Tibial artery (tissue), 4 donors: Measurements from ENCODE around the gene RPL26.
"Not testable (repeated sequence)": the region's sequence is repeated elsewhere in the genome, so short reads cannot be mapped to it uniquely, and the experiment has no call there.

ENCODE experiments used
- DNase-seq, 2 donors: peaks; one replicate each; pipeline ENCODE4 v3.0.0-alpha.2; 2019
- H3K27ac ChIP-seq, 2 donors: fragments of 200-600 bp; sonication (generic) in 1 of 2; 1 replicate in 1 of 2; 2 replicates in 1 of 2; pipeline ENCODE4 v1.5.1; 2018 to 2019; ENCODE audit warnings: mild to moderate bottlenecking in 1 of 2
- H3K27me3 ChIP-seq, 2 donors: fragments of 200-600 bp; sonication (generic) in 1 of 2; one replicate each; pipeline versions ENCODE4 v1.5.1 to v1.6.0; 2016 to 2019
- H3K36me3 ChIP-seq, 3 donors: fragments of 200-600 bp; sonication (generic) in 2 of 3; one replicate each; pipeline ENCODE4 v1.5.1; 2016 to 2019; ENCODE audit warnings: mild to moderate bottlenecking in 2 of 3
- H3K4me1 ChIP-seq, 4 donors: fragments of 200-600 bp; sonication (generic) in 2 of 4; 1 replicate in 3 of 4; 2 replicates in 1 of 4; pipeline ENCODE4 v1.5.1; 2016 to 2019
- H3K4me3 ChIP-seq, 2 donors: fragments of 200-600 bp; sonication (generic) in 1 of 2; 1 replicate in 1 of 2; 2 replicates in 1 of 2; pipeline ENCODE4 v1.5.1; 2018 to 2019; ENCODE audit warnings: mild to moderate bottlenecking in 2 of 2
- H3K9me3 ChIP-seq, 3 donors: fragments of 200-600 bp; sonication (generic) in 1 of 3; one replicate each; pipeline ENCODE4 v1.5.1; 2016 to 2019
- intact Hi-C: fragments of 100-400 bp; cut with DNase I; formaldehyde crosslinking; loops from one replicate; pipeline ENCODE4 v1.15.0; 2023; ENCODE audit warnings: low total_unique reads
- TF ChIP-seq, protein P1 (sequence below), 2 experiments: fragments of 200-600 bp in 1 of 2; fragments of 450-650 bp in 1 of 2; IDR thresholded peaks; one replicate each; pipeline ENCODE4 v1.5.1; 2017 to 2019; ENCODE audit warnings: antibody characterized with exemption in 2 of 2, mild to moderate bottlenecking in 1 of 2, moderate library complexity in 1 of 2

The RPL26 gene

DNA sequence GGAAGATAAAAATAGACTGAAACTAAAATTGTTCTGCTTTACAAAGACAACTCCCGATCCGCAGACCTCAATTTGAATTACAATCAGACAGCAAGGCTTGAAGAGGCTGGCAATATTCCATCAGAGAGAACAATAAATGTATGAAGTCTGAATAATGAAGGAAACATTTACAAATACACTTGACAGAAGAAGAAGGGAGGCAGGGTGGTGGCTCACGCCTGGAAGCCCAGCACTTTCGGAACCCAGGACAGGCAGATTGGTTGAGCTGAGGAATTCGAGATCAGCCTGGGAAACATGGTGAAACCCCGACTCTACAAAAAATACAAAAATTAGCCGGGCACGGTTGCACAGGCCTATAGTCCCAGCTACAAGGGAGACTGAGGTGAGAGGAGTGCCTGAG is 28.8 kb downstream of the RPL26 start:
- Histone ChIP-seq H3K4me3 (no peak overlapping the region), H3K9me3 (no peaks in the 10 kb centered on the region), H3K27ac (no peak overlapping the region), H3K4me1 (no peaks in the 10 kb centered on the region), H3K27me3 (peaks cover 0 to 3% of the 10 kb centered on the region in 2 donors), H3K36me3 (no peaks in the 10 kb centered on the region)
- DNase-seq: no peak
- intact Hi-C loops: no loop called here
- TF ChIP-seq, protein P1, sequence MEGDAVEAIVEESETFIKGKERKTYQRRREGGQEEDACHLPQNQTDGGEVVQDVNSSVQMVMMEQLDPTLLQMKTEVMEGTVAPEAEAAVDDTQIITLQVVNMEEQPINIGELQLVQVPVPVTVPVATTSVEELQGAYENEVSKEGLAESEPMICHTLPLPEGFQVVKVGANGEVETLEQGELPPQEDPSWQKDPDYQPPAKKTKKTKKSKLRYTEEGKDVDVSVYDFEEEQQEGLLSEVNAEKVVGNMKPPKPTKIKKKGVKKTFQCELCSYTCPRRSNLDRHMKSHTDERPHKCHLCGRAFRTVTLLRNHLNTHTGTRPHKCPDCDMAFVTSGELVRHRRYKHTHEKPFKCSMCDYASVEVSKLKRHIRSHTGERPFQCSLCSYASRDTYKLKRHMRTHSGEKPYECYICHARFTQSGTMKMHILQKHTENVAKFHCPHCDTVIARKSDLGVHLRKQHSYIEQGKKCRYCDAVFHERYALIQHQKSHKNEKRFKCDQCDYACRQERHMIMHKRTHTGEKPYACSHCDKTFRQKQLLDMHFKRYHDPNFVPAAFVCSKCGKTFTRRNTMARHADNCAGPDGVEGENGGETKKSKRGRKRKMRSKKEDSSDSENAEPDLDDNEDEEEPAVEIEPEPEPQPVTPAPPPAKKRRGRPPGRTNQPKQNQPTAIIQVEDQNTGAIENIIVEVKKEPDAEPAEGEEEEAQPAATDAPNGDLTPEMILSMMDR (IDR thresholded peaks at IDR 0.05): no peak

DNA sequence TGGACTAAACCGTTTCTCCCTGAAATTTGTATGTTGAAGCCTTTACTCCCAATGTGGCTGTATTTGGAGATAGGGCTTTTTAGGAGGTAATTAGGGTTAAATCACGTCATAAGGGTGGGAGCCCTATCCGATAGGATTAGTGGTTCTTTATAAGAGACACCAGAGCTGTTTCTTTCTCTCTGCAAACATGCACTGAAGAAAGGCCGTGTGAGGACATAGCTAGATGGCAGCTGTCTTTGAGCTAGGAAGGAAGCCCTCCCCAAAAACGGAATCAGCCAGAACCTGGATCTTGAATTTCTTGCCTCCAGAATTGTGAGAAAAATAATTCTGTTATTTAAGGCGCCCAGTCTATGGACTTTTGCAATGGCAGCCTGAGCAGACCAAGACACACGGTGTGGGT is 29.3 kb downstream of the RPL26 start:
- Histone ChIP-seq H3K36me3 (no peaks in the 10 kb centered on the region), H3K4me3 (no peak overlapping the region), H3K27ac (no peak overlapping the region), H3K9me3 (no peaks in the 10 kb centered on the region), H3K4me1 (no peaks in the 10 kb centered on the region), H3K27me3 (peaks cover 0 to 3% of the 10 kb centered on the region in 2 donors)
- intact Hi-C loops: no loop called here
- TF ChIP-seq, protein P1 (IDR thresholded peaks at IDR 0.05): no peak
- DNase-seq: no peak

DNA sequence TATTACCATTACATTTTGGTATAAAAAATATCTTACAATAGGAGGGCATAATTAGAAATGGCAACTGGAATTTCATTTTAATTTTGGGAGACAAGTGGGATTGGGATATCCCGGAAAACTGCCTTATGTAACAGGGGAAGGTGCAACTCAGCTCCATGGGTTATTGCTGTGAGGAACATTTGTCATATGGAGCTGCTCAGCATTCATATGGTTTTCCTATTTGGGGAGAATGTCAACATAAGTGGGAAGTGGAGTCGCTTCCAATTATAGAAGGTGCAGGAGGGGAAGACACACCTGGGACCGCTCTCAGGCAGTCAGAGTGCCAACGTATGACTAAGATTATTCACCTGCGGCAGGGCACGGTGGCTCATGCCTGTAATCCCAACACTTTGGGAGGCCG is 32.7 kb downstream of the RPL26 start:
- no peaks in the 10 kb centered on the region for H3K36me3 ChIP-seq
- intact Hi-C loops: no loop called here
- TF ChIP-seq, protein P1 (IDR thresholded peaks at IDR 0.05): no peak
- peaks cover 0 to 27% of the 10 kb centered on the region in 2 donors for H3K27me3 ChIP-seq
- no peak overlapping the region for H3K27ac ChIP-seq
- H3K4me3 ChIP-seq: no peak overlapping the region
- no peak for DNase-seq
- H3K9me3 ChIP-seq: no peaks in the 10 kb centered on the region
- H3K4me1 ChIP-seq: peaks cover 0 to 4% (median 0%) of the 10 kb centered on the region in 4 donors

DNA sequence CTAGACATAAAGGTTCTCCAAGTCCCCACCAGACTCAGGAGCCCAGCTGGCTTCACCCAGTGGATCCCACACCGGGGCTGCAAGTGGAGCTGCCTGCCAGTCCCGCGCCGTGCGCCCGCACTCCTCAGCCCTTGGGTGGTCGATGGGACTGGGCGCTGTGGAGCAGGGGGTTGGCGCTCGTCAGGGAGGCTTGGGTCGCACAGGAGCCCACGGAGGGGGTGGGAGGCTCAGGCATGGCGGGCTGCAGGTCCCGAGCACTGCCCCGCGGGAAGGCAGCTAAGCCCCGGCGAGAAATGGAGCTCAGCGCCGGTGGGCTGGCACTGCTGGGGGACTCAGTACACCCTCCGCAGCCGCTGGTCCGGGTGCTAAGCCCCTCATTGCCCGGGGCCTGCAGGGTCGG is 36.0 kb downstream of the RPL26 start:
- intact Hi-C loops, H3K4me3 ChIP-seq, H3K36me3 ChIP-seq, DNase-seq, H3K9me3 ChIP-seq, H3K27ac ChIP-seq, H3K4me1 ChIP-seq: not testable (repeated sequence)
- H3K27me3 ChIP-seq: peaks cover 0 to 24% of the 10 kb centered on the region in 2 donors

DNA sequence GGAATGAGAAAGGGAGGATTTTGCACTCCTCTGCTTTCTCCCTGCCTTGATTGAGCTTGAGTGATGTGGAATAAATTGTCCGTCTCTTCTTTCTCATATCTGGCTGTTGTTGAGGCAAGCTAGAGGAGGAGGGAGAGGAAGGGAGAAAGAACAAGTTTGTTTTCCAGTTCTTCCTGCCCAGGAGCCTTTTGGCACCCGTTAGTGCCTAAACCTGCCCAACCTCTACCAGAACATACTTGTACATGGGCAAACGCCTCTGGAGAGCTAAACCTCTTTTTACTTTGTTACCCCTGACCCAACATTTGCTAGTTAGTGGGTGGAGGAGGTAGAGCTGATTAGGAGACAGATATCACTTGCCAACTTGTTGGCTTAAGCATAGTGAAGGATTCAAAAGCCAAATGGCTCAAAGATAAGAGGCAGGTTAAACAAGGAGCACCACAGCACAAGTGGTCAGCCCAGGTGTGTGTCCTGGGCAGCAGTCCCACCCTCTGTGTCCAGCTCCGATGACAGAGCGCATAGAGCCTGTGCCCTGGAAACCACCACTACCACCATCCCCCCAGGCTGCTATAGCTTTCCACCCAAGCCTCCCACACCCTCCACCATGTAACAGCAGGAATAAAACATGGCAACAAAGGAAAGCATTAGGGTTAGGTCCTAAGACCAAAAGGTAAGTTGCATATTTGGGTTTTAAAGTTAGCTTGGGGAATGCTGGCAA is 36.9 kb downstream of the RPL26 start:
- H3K4me1 ChIP-seq: peaks cover 0 to 4% (median 0%) of the 10 kb centered on the region in 4 donors
- H3K36me3 ChIP-seq: no peaks in the 10 kb centered on the region
- peaks cover 0 to 24% of the 10 kb centered on the region in 2 donors for H3K27me3 ChIP-seq
- no peak overlapping the region for H3K4me3 ChIP-seq
- no peak for DNase-seq
- H3K9me3 ChIP-seq: no peaks in the 10 kb centered on the region
- TF ChIP-seq, protein P1 (IDR thresholded peaks at IDR 0.05): no peak
- no peak overlapping the region for H3K27ac ChIP-seq
- intact Hi-C loops: no loop called here

DNA sequence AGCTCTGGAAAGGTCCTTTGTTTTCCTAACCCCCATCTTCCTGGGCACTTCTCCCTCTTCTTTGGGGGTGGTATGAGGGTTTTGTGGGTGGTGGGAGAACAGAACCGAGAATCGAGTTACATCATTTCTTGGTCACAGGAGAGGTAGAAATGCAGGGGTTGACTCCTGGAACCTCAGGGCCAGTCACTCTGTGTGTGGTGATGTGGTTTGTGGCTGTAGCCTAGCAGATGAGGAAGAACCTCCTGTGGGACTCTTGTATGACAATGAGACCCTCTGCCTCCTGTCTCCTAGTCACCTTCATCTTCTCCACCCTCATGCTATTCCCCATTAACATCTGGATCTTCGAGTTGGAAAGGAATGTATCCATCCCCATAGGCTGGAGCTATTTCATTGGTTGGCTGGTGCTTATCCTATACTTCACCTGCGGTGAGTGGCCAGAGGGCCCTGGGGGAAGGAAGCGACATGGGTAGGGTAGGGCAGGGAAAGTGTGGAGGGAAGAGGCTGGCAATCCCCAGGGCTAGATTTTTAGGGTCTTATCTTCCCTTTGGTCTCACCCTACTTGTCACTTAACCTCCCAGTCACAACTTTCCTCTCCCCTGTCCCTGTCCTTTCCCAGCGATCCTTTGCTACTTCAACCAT is 37.8 kb downstream of the RPL26 start:
- Histone ChIP-seq H3K27ac (no peak overlapping the region), H3K4me1 (peaks cover 0 to 4% (median 0%) of the 10 kb centered on the region in 4 donors), H3K36me3 (no peaks in the 10 kb centered on the region), H3K9me3 (no peaks in the 10 kb centered on the region), H3K4me3 (no peak overlapping the region), H3K27me3 (peaks cover 0 to 24% of the 10 kb centered on the region in 2 donors)
- TF ChIP-seq, protein P1 (IDR thresholded peaks at IDR 0.05): no peak
- intact Hi-C loops: no loop called here
- no peak for DNase-seq
